ENCODE results near the gene NMBR.

NMBR gene

DNA sequence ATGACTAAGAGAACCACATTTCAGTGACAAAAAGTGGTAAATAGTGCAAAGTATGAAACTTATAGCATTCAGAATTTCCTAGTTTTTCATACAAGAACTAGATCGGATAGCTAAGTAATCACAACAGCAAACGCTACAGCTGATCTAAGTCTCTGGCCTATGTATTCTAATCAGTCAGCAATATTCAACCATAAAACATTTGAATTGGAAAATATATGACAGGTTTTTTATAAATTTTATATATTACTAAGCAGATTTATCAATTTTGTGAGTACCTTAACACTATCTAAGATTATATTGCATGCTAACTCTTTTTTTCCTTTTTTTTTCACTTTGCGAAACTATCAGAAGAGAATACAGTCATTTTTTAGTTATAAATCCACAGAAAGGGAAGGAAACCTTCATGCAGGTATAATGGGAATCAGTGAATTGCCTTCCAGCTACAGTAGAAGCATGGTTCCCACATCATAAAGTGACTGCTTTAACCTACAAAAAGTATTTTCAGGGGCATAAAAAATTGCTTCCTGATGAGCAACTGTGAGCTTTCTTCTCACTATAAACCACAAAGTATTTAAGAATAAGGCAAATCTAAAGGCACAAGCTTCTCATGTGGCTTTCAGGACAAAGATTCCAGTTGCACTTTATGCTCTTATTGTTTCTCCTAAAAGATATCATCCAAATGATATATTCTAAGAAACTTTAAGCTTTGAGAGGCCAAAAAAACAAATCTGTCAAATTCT, 88.2 kb downstream of the NMBR start:
- TF ChIP-seq, protein P1, sequence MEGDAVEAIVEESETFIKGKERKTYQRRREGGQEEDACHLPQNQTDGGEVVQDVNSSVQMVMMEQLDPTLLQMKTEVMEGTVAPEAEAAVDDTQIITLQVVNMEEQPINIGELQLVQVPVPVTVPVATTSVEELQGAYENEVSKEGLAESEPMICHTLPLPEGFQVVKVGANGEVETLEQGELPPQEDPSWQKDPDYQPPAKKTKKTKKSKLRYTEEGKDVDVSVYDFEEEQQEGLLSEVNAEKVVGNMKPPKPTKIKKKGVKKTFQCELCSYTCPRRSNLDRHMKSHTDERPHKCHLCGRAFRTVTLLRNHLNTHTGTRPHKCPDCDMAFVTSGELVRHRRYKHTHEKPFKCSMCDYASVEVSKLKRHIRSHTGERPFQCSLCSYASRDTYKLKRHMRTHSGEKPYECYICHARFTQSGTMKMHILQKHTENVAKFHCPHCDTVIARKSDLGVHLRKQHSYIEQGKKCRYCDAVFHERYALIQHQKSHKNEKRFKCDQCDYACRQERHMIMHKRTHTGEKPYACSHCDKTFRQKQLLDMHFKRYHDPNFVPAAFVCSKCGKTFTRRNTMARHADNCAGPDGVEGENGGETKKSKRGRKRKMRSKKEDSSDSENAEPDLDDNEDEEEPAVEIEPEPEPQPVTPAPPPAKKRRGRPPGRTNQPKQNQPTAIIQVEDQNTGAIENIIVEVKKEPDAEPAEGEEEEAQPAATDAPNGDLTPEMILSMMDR (conservative IDR thresholded peaks at IDR 0.05; ENCODE audit: low read length): no peak
- DNase-seq (ENCODE audit: low read depth): peak; percentile 7
- no peak overlapping the region for H3K4me3 ChIP-seq (ENCODE audit: low read length)

DNA sequence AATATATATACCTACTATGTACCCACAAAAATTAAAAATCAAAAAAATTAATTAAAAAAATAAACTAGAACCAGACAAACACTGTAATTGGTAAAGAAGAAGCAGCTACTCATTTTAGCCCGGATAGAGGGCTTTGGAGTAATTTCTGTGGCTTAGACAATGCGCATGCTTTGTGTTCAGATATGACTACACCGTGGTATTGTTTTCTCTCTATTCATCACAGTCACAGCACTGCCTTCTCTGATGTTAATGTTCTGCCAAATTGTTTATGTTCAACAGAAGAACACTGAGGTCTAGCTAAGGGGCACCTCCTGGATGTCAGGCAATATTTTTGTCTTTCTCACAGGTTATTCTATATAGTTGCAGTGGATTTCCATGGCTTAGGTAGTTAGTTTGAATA, 91.7 kb downstream of the NMBR start:
- no peak overlapping the region for H3K4me3 ChIP-seq (ENCODE audit: low read length)
- TF ChIP-seq, protein P1 (conservative IDR thresholded peaks at IDR 0.05; ENCODE audit: low read length): no peak
- no peak for DNase-seq (ENCODE audit: low read depth)

DNA sequence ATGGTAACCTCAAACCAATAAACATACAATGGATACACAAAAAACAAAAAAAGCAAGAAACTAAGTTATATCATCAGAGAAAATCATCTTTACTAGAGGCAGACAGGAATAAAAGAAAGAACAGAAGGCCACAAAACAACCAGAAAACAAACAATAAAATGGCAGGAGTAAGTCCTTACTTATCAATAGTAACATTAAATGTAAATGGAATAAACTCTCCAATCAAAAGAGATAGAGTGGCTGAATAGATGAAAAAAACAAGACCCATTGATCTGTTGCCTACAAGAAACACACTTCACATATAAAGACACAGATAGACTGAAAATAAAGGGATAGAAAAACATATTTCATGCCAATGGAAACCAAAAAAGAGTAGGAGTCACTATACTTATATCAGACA, 95.5 kb downstream of the NMBR start:
- TF ChIP-seq, protein P1 (conservative IDR thresholded peaks at IDR 0.05; ENCODE audit: low read length): no peak
- no peak for DNase-seq (ENCODE audit: low read depth)
- no peak overlapping the region for H3K4me3 ChIP-seq (ENCODE audit: low read length)

DNA sequence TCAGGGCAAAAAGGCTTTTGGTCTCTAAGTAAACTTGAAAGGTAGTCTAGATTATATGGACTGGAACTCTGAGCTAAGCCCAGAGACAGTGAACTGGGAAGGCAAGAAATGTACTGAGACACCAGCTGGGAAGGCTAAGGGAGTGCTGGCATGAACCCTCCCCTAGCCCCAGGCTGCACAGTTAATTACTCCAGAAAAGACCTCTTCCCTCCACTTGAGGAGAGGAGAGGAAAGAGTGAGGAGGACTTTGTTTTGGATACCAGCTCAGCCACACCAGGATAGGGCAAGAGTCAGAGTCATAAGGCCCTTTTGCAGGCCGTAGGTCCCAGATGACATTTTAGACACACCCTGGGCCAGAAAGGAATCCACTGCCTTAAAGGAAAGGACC, 98.3 kb downstream of the NMBR start:
- no peak overlapping the region for H3K4me3 ChIP-seq (ENCODE audit: low read length)
- DNase-seq (ENCODE audit: low read depth): no peak
- TF ChIP-seq, protein P1 (conservative IDR thresholded peaks at IDR 0.05; ENCODE audit: low read length): no peak

DNA sequence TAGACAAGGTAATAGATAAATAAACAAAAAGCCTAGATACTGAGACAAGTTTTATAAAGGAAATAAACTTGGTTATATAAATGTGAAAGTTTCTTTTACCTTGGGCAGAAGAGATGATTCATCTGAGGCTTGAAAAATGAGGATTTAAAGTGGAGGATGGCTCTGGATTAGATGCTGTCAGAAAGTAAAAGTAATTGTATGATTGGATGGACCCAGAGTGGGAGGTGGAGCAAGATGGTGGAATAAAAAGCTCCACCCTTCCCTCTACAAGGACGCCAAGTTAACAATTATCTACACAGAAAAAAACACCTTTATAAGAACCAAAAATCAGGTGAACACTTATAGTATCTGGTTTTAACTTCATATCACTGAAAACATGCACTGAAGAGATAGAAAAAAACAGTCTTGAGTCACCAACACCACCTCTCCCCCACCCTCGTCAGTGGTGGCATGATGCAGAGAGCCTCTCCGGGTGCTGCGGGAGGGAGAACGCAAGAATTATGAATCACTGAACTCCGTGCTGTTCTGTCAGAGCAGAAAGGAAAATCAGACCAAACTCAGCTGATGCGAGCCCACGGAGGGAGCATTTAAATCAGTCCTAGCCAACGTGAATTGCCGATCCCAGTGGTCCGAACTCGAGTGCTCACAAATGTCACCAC, 98.9 kb downstream of the NMBR start:
- no peak overlapping the region for H3K4me3 ChIP-seq (ENCODE audit: low read length)
- no peak for DNase-seq (ENCODE audit: low read depth)
- TF ChIP-seq, protein P1 (conservative IDR thresholded peaks at IDR 0.05; ENCODE audit: low read length): no peak

DNA sequence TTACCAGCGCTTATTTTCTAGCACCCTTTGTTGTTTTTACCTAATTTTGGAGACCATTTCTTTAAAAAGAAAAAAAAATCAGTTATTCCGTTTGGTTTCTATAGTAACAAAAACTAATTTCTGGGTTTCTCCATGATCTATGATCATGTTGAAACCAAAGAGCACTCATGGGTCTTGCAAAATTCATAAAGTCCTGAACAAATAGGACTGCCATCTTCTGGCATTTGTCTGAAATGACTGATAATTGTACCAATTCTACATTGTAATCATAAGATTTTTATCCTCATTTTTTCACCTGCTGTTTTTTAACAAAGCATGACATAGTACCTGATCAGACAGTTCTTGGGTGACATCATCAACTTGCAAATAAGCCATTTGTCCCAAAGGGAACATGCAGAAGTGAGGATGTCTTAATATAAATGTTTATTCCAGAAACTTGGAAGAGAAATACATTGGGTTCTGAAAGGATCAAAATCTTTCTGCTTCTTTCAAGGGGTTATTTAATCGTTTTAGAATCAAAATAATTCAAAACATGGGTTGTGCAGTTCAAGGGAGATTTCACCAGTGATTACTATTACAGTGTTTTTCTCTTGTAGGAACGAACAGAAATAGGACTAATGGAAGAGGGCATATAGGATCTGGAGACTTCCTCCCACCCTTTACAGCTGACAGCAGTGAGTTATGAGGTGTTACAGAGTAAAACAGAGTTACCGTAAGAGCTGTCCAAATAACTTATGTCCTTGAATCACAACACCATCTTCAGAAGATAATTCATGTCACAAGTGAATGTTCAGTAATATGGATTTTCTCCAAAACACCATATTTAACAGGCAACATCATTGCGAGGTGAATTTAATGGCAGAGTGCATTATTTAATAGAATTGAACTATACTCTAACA, 101.3 kb downstream of the NMBR start:
- TF ChIP-seq, protein P1 (conservative IDR thresholded peaks at IDR 0.05; ENCODE audit: low read length): peak; percentile 68
- no peak overlapping the region for H3K4me3 ChIP-seq (ENCODE audit: low read length)
- DNase-seq (ENCODE audit: low read depth): peak; percentile 74
